ENCODE results near the gene RAB19. TPM values are rescaled to one million over a fixed set of nuclear protein-coding genes. Genes with fewer than 3 reads are reported as not detected.

Gene RAB19
- total and polyA plus RNA-seq, 9 of the 15 experiments (the other 6 are each of a cell fraction or from before 2014, with no cell fraction given): not detected

- peak in 1 of 2 experiments; percentile 73; a peak in 1 of 3 replicates for TF ChIP-seq CBX3 (IDR thresholded peaks at IDR 0.05; ENCODE audit: borderline replicate concordance in 1 of 2, low read length in 2 of 2)
- TF ChIP-seq, protein P1, sequence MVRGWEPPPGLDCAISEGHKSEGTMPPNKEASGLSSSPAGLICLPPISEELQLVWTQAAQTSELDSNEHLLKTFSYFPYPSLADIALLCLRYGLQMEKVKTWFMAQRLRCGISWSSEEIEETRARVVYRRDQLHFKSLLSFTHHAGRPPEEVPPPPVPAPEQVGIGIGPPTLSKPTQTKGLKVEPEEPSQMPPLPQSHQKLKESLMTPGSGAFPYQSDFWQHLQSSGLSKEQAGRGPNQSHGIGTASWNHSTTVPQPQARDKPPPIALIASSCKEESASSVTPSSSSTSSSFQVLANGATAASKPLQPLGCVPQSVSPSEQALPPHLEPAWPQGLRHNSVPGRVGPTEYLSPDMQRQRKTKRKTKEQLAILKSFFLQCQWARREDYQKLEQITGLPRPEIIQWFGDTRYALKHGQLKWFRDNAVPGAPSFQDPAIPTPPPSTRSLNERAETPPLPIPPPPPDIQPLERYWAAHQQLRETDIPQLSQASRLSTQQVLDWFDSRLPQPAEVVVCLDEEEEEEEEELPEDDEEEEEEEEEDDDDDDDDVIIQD (CRISPR knock-in tag; IDR thresholded peaks at IDR 0.05): no peak
- no peak for TF ChIP-seq HNRNPL (IDR thresholded peaks at IDR 0.05; ENCODE audit: low read depth, low read length)
- no peak for TF ChIP-seq XRCC4 (IDR thresholded peaks at IDR 0.05; ENCODE audit: extremely low read depth, insufficient read depth, insufficient read length)
- no peak for TF ChIP-seq NCOA6 (IDR thresholded peaks at IDR 0.05)
- TF ChIP-seq FOXO4 (CRISPR knock-in tag; IDR thresholded peaks at IDR 0.05): no peak
- no peak for TF ChIP-seq MXI1 (IDR thresholded peaks at IDR 0.05; ENCODE audit: low read depth, low read length)
- no peak for TF ChIP-seq ETV1 (tag; conservative IDR thresholded peaks at IDR 0.05; ENCODE audit: low read depth)
- TF ChIP-seq MBD2 (IDR thresholded peaks at IDR 0.05; ENCODE audit: borderline replicate concordance, low read depth): no peak
- no peak for TF ChIP-seq MBD1 (CRISPR knock-in tag; IDR thresholded peaks at IDR 0.05)
- TF ChIP-seq SRSF9 (IDR thresholded peaks at IDR 0.05; ENCODE audit: borderline replicate concordance, low read depth, low read length): no peak
- TF ChIP-seq, protein P2, sequence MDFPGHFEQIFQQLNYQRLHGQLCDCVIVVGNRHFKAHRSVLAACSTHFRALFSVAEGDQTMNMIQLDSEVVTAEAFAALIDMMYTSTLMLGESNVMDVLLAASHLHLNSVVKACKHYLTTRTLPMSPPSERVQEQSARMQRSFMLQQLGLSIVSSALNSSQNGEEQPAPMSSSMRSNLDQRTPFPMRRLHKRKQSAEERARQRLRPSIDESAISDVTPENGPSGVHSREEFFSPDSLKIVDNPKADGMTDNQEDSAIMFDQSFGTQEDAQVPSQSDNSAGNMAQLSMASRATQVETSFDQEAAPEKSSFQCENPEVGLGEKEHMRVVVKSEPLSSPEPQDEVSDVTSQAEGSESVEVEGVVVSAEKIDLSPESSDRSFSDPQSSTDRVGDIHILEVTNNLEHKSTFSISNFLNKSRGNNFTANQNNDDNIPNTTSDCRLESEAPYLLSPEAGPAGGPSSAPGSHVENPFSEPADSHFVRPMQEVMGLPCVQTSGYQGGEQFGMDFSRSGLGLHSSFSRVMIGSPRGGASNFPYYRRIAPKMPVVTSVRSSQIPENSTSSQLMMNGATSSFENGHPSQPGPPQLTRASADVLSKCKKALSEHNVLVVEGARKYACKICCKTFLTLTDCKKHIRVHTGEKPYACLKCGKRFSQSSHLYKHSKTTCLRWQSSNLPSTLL (IDR thresholded peaks at IDR 0.05): no peak
- TF ChIP-seq BCLAF1 (IDR thresholded peaks at IDR 0.05; ENCODE audit: borderline replicate concordance in 1 of 2, control insufficient read depth in 1 of 2, low read depth in 2 of 2, low read length in 1 of 2): no peak
- peak; percentile 92 for TF ChIP-seq TAL1 (IDR thresholded peaks at IDR 0.05)
- TF ChIP-seq ZNF324 (CRISPR knock-in tag; IDR thresholded peaks at IDR 0.05): no peak
- no peak for TF ChIP-seq SRSF7 (optimal IDR thresholded peaks at IDR 0.05; ENCODE audit: low read depth, low read length)
- no peak for TF ChIP-seq HMGXB4 (CRISPR knock-in tag; IDR thresholded peaks at IDR 0.05)
These were observed 12.2 kb upstream of the RAB19 start (continued) for GRCh38 chr7:140391634-140392033.
